Measurements from ENCODE around the gene FAM174B.
A peak's percentile ranks its signal among the peaks of the same experiment; 100 is the strongest.

DNA sequence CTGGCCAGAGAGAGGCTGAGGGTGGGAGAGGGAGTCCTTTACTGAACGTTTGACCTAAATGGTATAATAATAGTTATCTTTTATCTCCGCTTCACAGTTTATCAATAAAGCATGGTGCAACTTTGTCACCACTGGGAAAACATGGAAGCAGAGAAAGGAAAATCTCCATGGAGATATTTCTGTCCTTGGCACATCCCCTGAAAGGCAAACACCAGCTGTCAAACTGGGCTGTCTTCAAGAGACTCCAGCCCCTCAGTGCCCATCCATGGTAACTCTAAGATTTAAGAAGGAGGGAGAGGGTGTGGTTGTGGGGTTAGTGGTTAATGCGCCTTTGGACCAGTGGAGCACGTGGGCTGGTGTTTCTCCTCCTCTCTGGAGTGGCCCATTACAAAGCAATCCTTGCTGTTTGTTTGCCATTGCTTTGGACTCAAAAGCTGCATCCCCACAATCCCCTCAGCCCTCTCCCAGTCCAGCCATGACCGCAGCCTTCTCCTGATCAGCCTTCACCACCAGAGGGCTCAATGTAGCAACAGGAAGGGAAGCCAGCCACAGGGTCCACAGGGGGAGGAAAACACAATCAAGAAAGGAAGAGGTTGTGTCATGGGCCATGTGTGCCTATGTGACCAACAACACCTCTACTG lies 38.2 kb upstream of the FAM174B start:
- TF ChIP-seq, protein P1, sequence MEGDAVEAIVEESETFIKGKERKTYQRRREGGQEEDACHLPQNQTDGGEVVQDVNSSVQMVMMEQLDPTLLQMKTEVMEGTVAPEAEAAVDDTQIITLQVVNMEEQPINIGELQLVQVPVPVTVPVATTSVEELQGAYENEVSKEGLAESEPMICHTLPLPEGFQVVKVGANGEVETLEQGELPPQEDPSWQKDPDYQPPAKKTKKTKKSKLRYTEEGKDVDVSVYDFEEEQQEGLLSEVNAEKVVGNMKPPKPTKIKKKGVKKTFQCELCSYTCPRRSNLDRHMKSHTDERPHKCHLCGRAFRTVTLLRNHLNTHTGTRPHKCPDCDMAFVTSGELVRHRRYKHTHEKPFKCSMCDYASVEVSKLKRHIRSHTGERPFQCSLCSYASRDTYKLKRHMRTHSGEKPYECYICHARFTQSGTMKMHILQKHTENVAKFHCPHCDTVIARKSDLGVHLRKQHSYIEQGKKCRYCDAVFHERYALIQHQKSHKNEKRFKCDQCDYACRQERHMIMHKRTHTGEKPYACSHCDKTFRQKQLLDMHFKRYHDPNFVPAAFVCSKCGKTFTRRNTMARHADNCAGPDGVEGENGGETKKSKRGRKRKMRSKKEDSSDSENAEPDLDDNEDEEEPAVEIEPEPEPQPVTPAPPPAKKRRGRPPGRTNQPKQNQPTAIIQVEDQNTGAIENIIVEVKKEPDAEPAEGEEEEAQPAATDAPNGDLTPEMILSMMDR (conservative IDR thresholded peaks at IDR 0.05 in 1 of 2, IDR thresholded peaks at IDR 0.05 in 1 of 2; ENCODE audit: extremely low read depth in 1 of 2, insufficient read depth in 1 of 2, low read depth in 1 of 2, low read length in 2 of 2): peak; percentile 7 to 37
- TF ChIP-seq EZH2 (IDR thresholded peaks at IDR 0.05; ENCODE audit: borderline replicate concordance, low read length): no peak
